Activated T-helper 2 cell treated with anti-CD3 and anti-CD28 coated beads, Interferon-gamma antibody, Interleukin-2, Interleukin-4, amounts not matched to agents 10 μg/mL and 5 μg/mL and 100 μg/mL, durations not matched to agents 14 hours and 24 hours and 36 hours (primary cell): Measurements from ENCODE around the gene SAP25. TPM values are rescaled to one million over a fixed set of nuclear protein-coding genes. Genes with fewer than 3 reads are reported as not detected.
"Not testable (repeated sequence)": the region's sequence is repeated elsewhere in the genome, so short reads cannot be mapped to it uniquely, and the experiment has no call there.

Experiments used
- DNase-seq: peaks from one replicate; pipeline ENCODE4 v3.0.0; 2021; ENCODE audit warnings: low spot score
- H3K27ac Mint-ChIP-seq: one replicate; pipeline ENCODE4 v1.8.0; 2021; ENCODE audit warnings: mixed read lengths
- H3K27me3 Mint-ChIP-seq: one replicate; pipeline ENCODE4 v1.8.0; 2021; ENCODE audit warnings: low read depth, mixed read lengths
- H3K36me3 Mint-ChIP-seq: one replicate; pipeline ENCODE4 v1.8.0; 2021; ENCODE audit warnings: low read depth, mixed read lengths
- H3K4me1 Mint-ChIP-seq: one replicate; pipeline ENCODE4 v1.8.0; 2021; ENCODE audit warnings: low read depth, mixed read lengths
- H3K4me3 Mint-ChIP-seq: one replicate; pipeline ENCODE4 v1.8.0; 2021; ENCODE audit warnings: low read depth, mild to moderate bottlenecking, moderate library complexity, mixed read lengths
- H3K9me3 Mint-ChIP-seq: one replicate; pipeline ENCODE4 v1.8.0; 2021; ENCODE audit warnings: mixed read lengths
- intact Hi-C: fragments of 100-400 bp; cut with micrococcal nuclease; formaldehyde crosslinking; loops from one replicate; pipeline ENCODE4 v1.15.1; 2023
- total RNA-seq: library from RNA; stranded (reverse); gene quantifications from 2 replicates; pipeline ENCODE4 v1.2.3, GENCODE V29; 2022

Gene SAP25
- total RNA-seq, 1 donor from 2014 or later, result 11.3 TPM

GRCh38 chr7:100568896-100569844, 4.5 kb downstream of the SAP25 start:
- Mint-ChIP-seq H3K36me3 (peaks cover 11% of the 10 kb centered on the region), H3K9me3 (no peaks in the 10 kb centered on the region), H3K4me1 (peaks cover 20% of the 10 kb centered on the region), H3K4me3 (no peak overlapping the region), H3K27ac (no peak overlapping the region), H3K27me3 (no peaks in the 10 kb centered on the region)
- intact Hi-C loops, result loop anchor here (2.0 kb wide), 1 partner anchor 18 kb away; the partner anchor contains the start of genes FBXO24 and LRCH4
- DNase-seq, result peak; percentile 30

GRCh38 chr7:100568176-100568895, 5.4 kb downstream of the SAP25 start:
- Mint-ChIP-seq H3K27ac (peak overlapping the region; percentile 42), H3K27me3 (no peaks in the 10 kb centered on the region), H3K4me3 (no peak overlapping the region), H3K4me1 (peaks cover 20% of the 10 kb centered on the region), H3K36me3 (peaks cover 18% of the 10 kb centered on the region), H3K9me3 (no peaks in the 10 kb centered on the region)
- intact Hi-C loops, result loop anchor here (2.0 kb wide), 1 partner anchor 18 kb away; the partner anchor contains the start of genes FBXO24 and LRCH4
- DNase-seq, result no peak

GRCh38 chr7:100567751-100568175, 5.9 kb downstream of the SAP25 start:
- intact Hi-C loops, result loop anchor here (2.0 kb wide), 1 partner anchor 19 kb away; the partner anchor contains the start of genes FBXO24 and LRCH4
- H3K4me3 Mint-ChIP-seq, result no peak overlapping the region
- no peaks in the 10 kb centered on the region for H3K27me3 Mint-ChIP-seq
- H3K27ac Mint-ChIP-seq, result peak overlapping the region; percentile 42
- no peak for DNase-seq
- no peaks in the 10 kb centered on the region for H3K9me3 Mint-ChIP-seq
- H3K36me3 Mint-ChIP-seq, result peaks cover 21% of the 10 kb centered on the region
- H3K4me1 Mint-ChIP-seq, result peaks cover 20% of the 10 kb centered on the region

- Mint-ChIP-seq H3K27ac (no peak overlapping the region), H3K4me1 (peaks cover 20% of the 10 kb centered on the region), H3K36me3 (peaks cover 25% of the 10 kb centered on the region), H3K9me3 (no peaks in the 10 kb centered on the region), H3K4me3 (no peak overlapping the region), H3K27me3 (no peaks in the 10 kb centered on the region)
- intact Hi-C loops, result no loop called here
- DNase-seq, result no peak
These were observed 6.5 kb downstream of the SAP25 start for GRCh38 chr7:100567031-100567730.

- no peak for DNase-seq
- Mint-ChIP-seq H3K4me1 (peaks cover 16% of the 10 kb centered on the region), H3K9me3 (no peaks in the 10 kb centered on the region), H3K4me3 (no peak overlapping the region), H3K36me3 (peaks cover 25% of the 10 kb centered on the region), H3K27ac (no peak overlapping the region), H3K27me3 (no peaks in the 10 kb centered on the region)
- intact Hi-C loops, result no loop called here
These were observed 7.6 kb downstream of the SAP25 start for GRCh38 chr7:100566018-100566531.

- Mint-ChIP-seq H3K36me3 (peaks cover 30% of the 10 kb centered on the region), H3K27me3 (no peaks in the 10 kb centered on the region), H3K4me3 (no peak overlapping the region), H3K27ac (no peak overlapping the region), H3K9me3 (no peaks in the 10 kb centered on the region), H3K4me1 (peaks cover 16% of the 10 kb centered on the region)
- no peak for DNase-seq
- intact Hi-C loops, result no loop called here
These were observed 8.5 kb downstream of the SAP25 start for GRCh38 chr7:100565133-100565571.

DNA sequence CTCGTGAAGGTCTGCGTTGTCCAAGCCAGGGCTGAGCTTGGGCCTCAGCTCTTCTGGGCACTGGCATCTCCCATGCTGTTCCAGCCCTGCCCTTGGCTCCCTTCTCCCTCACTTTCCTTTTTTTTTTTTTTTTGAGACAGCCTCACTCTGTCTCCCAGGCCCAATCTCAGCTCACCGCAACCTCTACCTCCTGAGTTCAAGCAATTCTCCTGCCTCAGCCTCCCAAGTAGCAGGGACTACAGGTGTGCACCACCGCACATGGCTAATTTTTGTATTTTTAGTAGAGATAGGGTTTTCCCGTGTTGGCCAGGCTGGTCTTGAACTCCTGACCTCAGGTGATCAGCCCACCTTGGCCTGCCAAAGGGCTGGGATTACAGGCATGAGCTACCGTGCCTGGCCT, 9.3 kb downstream of the SAP25 start:
- intact Hi-C loops, result loop anchor here (5.0 kb wide), 1 partner anchor 128 kb away; the partner anchor contains the start of gene GIGYF1
- H3K36me3 Mint-ChIP-seq, result peaks cover 33% of the 10 kb centered on the region
- not testable (repeated sequence) for DNase-seq, H3K27me3 Mint-ChIP-seq, H3K4me3 Mint-ChIP-seq, H3K9me3 Mint-ChIP-seq
- peak overlapping the region; percentile 46 for H3K27ac Mint-ChIP-seq
- peaks cover 15% of the 10 kb centered on the region for H3K4me1 Mint-ChIP-seq

- intact Hi-C loops, result loop anchor here (5.0 kb wide), 1 partner anchor 128 kb away; the partner anchor contains the start of gene GIGYF1
- H3K27me3 Mint-ChIP-seq, result no peaks in the 10 kb centered on the region
- H3K27ac Mint-ChIP-seq, result no peak overlapping the region
- H3K9me3 Mint-ChIP-seq, result no peaks in the 10 kb centered on the region
- peaks cover 10% of the 10 kb centered on the region for H3K4me1 Mint-ChIP-seq
- peaks cover 38% of the 10 kb centered on the region for H3K36me3 Mint-ChIP-seq
- peak; percentile 72 for DNase-seq
- H3K4me3 Mint-ChIP-seq, result no peak overlapping the region
These were observed 9.8 kb downstream of the SAP25 start for GRCh38 chr7:100563809-100564400.

- intact Hi-C loops, result loop anchor here (5.0 kb wide), 1 partner anchor 129 kb away; the partner anchor contains the start of gene GIGYF1
- peaks cover 38% of the 10 kb centered on the region for H3K36me3 Mint-ChIP-seq
These were observed 10.6 kb downstream of the SAP25 start for GRCh38 chr7:100563100-100563564.

DNA sequence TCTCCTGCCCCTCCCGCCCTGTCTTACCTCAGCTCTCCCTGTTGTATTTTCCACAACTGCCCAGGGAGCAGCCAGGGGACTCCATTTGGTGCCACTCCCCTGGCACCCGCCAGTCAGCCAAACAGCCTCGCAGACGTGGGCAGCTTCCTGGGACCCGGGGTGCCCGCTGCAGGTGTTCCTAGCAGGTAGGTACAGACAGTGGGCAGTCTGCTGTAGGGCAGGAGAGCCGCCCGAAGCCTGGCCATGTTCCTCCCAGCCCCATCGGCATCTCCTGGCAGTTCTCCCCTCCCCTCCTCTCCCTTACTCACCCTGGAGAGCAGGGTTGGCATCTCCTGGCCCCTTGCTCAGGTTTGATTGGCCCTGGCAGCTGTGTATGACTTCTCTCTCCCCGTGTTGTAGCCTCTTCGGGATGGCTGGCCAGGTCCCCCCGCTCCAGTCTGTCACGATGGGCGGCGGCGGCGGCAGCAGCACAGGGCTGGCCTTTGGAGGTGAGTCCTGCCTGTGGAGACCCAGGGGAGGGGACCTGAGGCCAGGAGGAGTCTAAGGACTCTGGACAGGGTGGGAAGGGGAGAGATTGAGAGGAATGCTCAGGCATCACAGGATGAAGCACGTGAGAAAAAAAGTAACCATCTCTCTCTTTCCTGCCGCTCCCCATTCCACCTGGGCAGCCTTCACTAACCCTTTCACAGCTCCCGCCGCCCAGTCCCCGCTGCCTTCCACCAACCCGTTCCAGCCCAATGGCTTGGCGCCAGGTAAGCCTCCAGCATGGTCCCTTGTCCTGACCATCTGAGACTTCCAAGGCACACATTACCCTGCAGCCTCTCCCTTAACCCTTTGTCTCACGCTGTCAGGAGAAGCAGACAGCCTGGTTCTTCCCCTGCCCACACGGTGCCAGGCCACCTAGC, 11.3 kb downstream of the SAP25 start:
- H3K27ac Mint-ChIP-seq, result no peak overlapping the region
- peaks cover 41% of the 10 kb centered on the region for H3K36me3 Mint-ChIP-seq
- no peak overlapping the region for H3K4me3 Mint-ChIP-seq
- DNase-seq, result no peak
- peaks cover 1% of the 10 kb centered on the region for H3K4me1 Mint-ChIP-seq
- no peaks in the 10 kb centered on the region for H3K27me3 Mint-ChIP-seq
- intact Hi-C loops, result loop anchor here (5.0 kb wide), 1 partner anchor 130 kb away; the partner anchor contains the start of gene GIGYF1
- no peaks in the 10 kb centered on the region for H3K9me3 Mint-ChIP-seq

More at GRCh38 chr7:100563100-100563564, 10.6 kb downstream of the SAP25 start:
- no peak for DNase-seq
- Mint-ChIP-seq H3K27me3 (no peaks in the 10 kb centered on the region), H3K4me1 (peaks cover 5% of the 10 kb centered on the region), H3K27ac (no peak overlapping the region), H3K4me3 (no peak overlapping the region), H3K9me3 (no peaks in the 10 kb centered on the region)
